ENCODE measurements around the gene PPP1R1C. TPM values are rescaled to one million over a fixed set of nuclear protein-coding genes. Genes with fewer than 3 reads are reported as not detected.

Gene PPP1R1C
- total RNA-seq, 1 donor from 2014 or later: 1.7 TPM

DNA sequence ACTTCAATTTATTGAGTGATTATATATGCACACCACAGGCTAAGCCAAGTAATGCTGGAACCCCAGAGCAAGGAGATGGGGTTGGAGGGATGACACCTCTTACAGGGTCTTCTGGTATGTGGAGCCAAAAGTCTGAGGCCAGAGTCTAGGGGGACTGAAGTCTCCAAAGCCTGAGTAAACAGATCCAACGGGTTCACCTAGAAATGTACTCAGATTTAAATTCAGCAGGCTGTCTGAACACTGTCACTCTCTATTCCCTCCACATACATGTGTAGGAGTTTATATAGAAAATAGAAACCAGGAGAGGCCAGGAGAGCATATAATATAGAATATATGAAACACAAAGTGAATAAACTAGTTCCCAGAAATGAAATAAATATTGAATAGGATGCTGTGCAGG, 76.1 kb downstream of the PPP1R1C start:
- H3K36me3 Mint-ChIP-seq (ENCODE audit: low read depth): no peaks in the 10 kb centered on the region
- peaks cover 5% of the 10 kb centered on the region for H3K4me1 Mint-ChIP-seq
- no peak overlapping the region for H3K27ac Mint-ChIP-seq (ENCODE audit: unreplicated experiment)
- H3K9me3 Mint-ChIP-seq: no peaks in the 10 kb centered on the region
- no peaks in the 10 kb centered on the region for H3K27me3 Mint-ChIP-seq (ENCODE audit: low read depth)
- H3K4me3 Mint-ChIP-seq: no peak overlapping the region
- DNase-seq (ENCODE audit: low read depth, low spot score): no peak
- TF ChIP-seq, protein P1, sequence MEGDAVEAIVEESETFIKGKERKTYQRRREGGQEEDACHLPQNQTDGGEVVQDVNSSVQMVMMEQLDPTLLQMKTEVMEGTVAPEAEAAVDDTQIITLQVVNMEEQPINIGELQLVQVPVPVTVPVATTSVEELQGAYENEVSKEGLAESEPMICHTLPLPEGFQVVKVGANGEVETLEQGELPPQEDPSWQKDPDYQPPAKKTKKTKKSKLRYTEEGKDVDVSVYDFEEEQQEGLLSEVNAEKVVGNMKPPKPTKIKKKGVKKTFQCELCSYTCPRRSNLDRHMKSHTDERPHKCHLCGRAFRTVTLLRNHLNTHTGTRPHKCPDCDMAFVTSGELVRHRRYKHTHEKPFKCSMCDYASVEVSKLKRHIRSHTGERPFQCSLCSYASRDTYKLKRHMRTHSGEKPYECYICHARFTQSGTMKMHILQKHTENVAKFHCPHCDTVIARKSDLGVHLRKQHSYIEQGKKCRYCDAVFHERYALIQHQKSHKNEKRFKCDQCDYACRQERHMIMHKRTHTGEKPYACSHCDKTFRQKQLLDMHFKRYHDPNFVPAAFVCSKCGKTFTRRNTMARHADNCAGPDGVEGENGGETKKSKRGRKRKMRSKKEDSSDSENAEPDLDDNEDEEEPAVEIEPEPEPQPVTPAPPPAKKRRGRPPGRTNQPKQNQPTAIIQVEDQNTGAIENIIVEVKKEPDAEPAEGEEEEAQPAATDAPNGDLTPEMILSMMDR (conservative IDR thresholded peaks at IDR 0.05): no peak

DNA sequence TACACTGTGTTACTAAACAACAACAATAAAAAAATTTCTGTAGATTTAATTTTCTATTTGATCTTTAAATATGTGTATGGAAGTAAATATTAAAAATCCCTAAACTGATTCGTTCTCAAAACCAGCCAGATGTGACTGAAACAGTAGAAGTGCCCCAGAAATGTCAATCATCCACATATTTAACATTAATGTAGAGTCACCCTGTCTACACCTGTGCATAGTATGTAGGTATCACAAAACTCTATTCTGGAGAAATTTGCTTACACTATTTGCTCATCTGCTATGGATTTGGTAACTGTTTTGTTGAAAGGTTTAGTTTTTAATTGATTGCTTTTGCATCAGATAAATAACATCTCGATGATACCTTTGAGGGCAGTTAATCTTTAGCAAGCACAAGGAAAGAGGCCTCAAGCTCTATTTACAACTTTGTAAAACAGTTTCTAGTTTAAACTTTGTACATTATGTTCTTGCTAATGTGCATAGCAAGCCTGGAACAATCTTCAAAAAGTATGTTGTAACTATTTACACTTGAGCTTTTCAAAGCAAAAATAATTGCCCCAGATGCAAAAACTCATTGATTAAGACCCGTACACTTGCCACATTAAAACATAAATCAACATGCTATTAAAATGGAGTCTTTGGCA, 76.8 kb downstream of the PPP1R1C start:
- H3K4me1 Mint-ChIP-seq: peaks cover 5% of the 10 kb centered on the region
- no peaks in the 10 kb centered on the region for H3K27me3 Mint-ChIP-seq (ENCODE audit: low read depth)
- no peaks in the 10 kb centered on the region for H3K36me3 Mint-ChIP-seq (ENCODE audit: low read depth)
- TF ChIP-seq, protein P1 (conservative IDR thresholded peaks at IDR 0.05): no peak
- H3K27ac Mint-ChIP-seq (ENCODE audit: unreplicated experiment): no peak overlapping the region
- no peaks in the 10 kb centered on the region for H3K9me3 Mint-ChIP-seq
- DNase-seq (ENCODE audit: low read depth, low spot score): no peak
- H3K4me3 Mint-ChIP-seq: no peak overlapping the region

DNA sequence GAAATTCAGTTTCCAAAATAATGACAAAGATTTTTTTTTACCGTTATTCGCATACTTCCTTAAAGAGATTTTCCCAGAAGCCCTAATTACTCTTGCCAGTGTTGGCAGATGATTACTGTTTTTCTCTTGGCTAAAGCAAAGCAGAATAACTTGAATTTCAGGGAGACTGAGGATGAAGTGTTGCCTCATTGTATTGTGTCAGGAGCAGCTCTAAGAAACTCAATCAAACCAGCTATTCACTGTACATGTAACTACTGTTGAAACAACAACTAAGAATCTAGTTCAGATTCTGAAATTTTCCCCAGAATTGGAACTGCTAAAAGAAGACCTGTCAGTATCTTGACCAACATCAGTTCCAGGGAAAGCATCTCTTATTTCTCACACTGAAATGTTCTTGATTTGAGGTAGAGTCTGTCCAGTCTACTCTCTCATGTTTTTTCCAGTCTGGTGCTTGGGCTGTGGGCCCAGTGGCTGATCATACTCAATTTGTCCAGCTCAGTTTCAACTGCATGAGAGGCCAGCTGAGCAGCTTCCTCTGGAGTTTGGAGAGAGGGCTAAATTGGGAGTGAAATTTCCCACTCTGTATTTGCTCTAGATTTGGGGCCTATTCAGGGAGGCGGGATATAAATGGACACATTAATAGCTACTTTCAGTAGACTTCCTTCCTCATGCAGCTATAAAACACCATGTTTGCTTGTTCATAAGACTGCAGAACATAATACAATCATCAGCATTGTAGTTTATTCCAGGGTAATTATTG, 78.5 kb downstream of the PPP1R1C start:
- Mint-ChIP-seq H3K4me1 (peaks cover 15% of the 10 kb centered on the region), H3K36me3 (ENCODE audit: low read depth) (no peaks in the 10 kb centered on the region), H3K9me3 (no peaks in the 10 kb centered on the region), H3K4me3 (no peak overlapping the region), H3K27ac (ENCODE audit: unreplicated experiment) (no peak overlapping the region), H3K27me3 (ENCODE audit: low read depth) (no peaks in the 10 kb centered on the region)
- TF ChIP-seq, protein P1 (conservative IDR thresholded peaks at IDR 0.05): no peak
- no peak for DNase-seq (ENCODE audit: low read depth, low spot score)

DNA sequence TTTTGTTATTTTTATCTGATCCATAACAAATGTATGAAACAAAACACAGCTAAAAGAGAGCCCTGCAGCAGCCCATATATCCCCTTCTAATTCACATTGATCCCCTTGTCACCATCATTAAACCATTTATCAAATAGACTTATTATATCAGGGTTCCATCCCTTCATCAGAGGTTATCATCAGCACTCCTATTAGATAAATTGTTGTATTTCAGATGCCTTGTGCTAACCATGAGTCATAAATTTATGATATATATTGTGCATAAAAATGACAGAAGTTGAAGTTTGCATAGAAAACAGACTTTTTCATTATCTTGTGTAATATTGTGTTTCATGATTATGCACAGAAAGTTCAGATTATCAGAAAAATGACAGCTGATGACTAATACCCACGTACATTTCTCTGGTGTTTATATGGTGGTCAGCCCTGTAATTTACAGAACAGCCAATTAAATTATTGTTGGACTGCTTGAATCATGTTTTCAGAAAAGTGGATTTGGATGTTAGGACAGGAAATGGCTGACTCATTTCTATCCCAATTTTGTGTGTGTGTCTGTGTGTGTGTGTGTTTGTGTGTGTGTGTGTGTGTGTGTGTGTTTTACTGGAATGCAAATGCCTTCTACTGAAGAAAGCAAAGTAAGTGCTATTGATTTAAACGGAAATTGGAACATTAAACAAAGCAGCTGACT, 80.9 kb downstream of the PPP1R1C start:
- TF ChIP-seq, protein P1 (conservative IDR thresholded peaks at IDR 0.05): no peak
- Mint-ChIP-seq H3K4me1 (peaks cover 15% of the 10 kb centered on the region), H3K27ac (ENCODE audit: unreplicated experiment) (no peak overlapping the region), H3K36me3 (ENCODE audit: low read depth) (no peaks in the 10 kb centered on the region), H3K4me3 (no peak overlapping the region), H3K9me3 (no peaks in the 10 kb centered on the region), H3K27me3 (ENCODE audit: low read depth) (no peaks in the 10 kb centered on the region)
- no peak for DNase-seq (ENCODE audit: low read depth, low spot score)

DNA sequence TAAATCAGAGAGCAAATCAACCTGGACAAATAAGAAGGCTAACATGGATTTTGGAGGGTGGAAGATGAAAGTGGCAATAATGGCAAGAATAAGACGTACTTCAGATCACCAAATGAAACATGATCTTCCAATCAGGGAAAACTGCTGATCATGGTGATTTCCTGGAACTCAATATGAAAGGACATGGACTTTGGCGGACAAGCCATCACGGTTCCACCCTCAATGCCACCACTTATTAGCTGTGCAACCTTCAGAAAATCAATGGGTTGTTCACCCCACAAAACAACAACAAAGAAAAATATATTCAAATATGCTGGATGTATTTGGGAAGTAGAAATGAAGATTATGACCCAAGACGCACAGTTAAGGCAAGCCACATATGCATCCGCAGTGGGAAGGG, 81.7 kb downstream of the PPP1R1C start:
- Mint-ChIP-seq H3K9me3 (no peaks in the 10 kb centered on the region), H3K36me3 (ENCODE audit: low read depth) (no peaks in the 10 kb centered on the region), H3K4me1 (peaks cover 15% of the 10 kb centered on the region), H3K27me3 (ENCODE audit: low read depth) (no peaks in the 10 kb centered on the region), H3K4me3 (no peak overlapping the region), H3K27ac (ENCODE audit: unreplicated experiment) (no peak overlapping the region)
- TF ChIP-seq, protein P1 (conservative IDR thresholded peaks at IDR 0.05): no peak
- no peak for DNase-seq (ENCODE audit: low read depth, low spot score)
